Hematopoietic multipotent progenitor cell treated with erythropoietin and hydrocortisone succinate and interleukin-3 and kit ligand, for 4 days (in vitro differentiated cells): ENCODE results near the gene ROBO3.
A peak's percentile ranks its signal among the peaks of the same experiment; 100 is the strongest.

Experiments used
- DNase-seq: peaks from one replicate; pipeline ENCODE4 v3.0.0-alpha.2; 2015

The ROBO3 gene

DNA sequence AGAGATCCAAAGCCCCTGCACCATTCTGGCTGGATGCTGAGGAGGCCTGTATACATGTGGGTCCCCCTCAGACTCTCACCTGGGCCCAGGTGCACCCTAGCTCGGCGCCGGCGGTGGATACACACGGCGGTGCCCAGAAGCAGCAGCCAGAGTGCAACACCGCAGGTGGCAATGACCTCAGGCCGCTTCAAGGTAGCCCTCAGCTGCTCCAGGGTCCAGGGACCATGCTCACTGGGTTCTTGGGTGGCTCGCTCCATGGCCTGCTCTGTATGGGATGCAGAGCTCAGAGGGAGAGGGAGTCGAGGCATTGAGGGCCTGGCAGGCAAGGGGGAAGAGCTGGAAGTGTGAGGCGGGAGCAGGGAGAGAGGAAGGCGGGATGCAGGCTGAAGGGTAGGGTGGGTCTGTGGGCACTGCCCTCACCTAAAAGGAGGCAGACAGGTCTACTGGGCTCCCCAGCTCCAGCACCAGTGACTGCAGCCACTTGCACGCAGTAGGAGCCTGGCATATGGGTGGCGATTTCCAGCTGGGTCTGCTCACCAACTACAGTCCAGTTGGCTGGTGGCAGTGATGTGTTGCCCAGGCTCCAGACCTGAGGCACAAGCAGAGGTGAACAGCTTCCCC, 28.7 kb downstream of the ROBO3 start:
- DNase-seq = no peak

DNA sequence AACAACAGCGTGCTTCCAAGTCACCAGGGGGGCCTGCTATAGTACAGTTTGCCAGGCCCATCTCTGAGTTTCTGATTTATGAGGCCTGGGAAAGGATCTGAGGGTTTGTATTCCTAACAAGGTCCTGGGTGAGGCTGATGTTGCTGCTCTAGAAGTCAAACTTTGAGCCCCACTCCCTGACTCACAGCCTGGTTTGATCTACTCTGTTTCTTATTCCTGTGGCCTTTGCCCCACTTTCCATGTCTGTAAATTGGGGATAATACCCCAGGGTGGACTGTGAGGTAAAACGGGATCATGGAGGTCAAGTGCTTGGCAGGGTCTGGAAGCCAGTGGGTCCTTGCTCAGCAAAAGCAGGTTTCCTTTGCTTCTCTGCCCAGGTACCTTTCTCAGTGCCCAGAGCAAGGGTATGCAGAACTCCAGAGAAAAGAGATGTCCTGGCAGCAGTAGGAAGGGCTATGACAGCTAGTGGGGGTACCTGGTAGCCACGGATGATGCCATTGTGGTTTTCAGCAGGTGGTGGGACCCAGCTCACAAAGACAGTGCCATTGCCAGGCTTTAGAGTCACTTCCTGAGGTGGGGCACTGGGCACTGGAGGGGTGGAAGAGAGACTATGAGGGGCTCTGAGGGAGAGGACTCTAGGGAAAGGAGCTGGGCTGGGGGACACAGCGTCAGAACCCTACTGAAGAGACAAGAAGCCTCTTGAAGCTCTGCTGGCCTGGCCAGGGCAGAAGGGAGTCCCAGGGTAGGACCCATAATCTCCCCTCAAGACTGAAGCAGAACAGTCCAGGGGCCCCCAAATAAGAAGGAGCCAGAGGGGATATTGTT, 29.6 kb downstream of the ROBO3 start:
- DNase-seq = no peak

DNA sequence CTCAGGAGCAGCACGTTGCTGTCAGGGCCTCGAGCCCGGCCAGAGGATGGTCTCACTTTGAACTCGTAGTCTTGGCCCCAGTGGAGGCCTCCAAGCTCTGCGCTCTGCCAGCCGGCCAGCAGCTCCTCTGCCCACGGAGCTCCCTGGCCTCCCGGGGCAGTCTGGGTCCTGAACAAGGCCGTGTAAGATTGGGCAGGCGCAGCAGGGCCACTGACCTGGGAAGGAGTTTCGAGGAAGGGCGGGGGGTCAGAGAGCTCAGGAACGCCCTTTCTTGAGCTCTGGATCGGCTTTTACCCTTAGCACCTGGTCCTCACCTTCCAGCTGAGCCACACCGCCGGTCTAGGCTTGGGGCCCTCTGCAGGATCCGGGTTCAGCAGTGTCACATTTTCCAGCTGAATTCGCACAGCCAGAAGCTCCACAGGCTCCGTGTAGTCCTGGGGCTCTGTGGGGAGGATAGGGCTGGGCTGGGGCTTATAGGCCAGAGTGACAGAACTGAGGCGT, 30.3 kb downstream of the ROBO3 start:
- DNase-seq = no peak

DNA sequence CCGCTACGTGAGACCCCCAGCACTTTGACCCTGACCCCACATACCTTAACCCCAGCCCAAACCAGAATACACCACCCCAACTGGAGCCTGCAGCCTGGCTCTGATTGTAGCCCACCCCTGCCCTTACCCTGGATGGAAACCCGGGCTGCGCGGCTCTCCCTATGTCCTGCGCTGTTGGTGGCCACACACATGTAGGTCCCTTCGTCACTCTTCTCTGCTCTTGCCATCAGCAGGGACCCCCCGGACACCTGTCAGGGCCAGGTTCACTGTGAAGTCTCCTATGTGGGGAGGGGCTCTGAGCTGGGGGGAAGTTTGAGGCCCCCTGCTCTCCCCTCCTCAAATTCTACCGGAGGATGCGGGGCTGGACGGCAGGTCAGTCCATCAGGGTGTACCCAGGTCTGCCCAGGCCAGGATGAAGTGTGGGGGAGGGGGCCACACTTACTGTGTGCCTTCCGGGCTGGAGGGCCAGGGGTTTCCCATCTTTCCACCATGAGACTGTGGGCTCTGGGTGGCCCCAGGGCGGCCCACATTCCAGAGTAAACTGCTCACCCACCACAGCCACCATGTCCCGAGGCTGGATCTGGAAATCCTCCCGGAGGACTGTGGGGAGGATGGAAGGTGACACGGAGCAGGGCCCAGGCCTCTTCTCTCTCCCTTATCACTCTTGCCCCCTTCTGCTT, 31.0 kb downstream of the ROBO3 start:
- DNase-seq = no peak

DNA sequence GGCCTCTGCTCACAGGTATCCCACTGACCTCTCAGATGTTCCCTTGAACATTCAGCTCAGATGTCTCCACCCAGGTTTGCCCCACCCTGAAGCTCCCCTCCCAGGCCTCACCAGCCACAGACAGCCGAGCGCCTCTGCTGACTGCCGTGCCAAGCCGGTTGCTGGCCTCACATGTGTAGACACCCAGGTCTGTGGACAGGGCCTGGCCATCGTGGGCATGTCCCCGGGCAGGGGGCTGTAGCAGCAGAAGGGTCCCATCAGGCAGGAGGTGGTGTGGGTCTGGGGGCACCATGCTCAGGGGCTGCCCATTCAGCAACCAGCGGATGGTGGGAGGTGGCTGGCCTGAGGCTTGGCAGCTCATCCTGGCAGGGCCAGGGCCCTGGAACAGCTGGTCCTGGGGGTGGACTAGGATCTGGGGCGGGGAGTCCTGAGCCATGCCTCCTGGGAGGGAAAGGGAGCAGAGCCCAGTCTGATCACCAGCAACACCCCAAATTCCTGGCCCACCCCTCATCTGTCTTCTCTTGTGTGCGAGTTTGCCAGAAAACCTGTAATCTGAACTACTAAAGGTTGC, 31.7 kb downstream of the ROBO3 start:
- DNase-seq = no peak

DNA sequence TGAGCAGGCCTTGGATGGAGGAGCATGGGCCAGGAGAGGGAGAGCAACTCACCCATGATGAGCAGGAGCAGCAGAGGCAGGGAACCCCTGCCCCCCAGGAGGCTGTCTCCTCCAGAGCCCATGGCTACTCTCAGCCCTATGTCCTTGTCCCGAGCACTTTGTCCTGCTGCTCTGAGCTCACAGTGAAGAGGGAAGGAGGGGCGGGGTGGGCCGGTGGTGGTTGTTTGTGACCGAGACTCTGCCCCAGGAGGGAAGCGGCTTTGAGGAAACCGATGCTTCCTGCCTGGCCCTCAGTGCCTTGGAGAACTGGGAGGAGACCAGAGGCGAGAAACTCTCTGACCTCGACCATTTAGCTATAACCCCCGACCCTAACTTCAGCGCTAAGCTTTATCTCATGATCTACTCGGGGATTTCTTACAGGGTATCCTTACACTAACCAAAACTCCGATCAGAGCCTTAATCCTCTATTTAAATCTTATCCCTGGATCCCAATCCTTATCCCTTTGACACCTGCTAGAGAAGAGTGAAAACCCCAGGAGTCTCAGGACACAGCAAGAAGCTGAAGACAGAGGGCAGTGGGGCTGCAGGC, 32.5 kb downstream of the ROBO3 start, which contains the start of gene ROBO4:
TSS of gene ROBO4 (minus strand) at position 192 of the 589 bp plus-strand sequence. CDS start at position 122, 70 bp downstream.
- DNase-seq = peak; percentile 48

DNA sequence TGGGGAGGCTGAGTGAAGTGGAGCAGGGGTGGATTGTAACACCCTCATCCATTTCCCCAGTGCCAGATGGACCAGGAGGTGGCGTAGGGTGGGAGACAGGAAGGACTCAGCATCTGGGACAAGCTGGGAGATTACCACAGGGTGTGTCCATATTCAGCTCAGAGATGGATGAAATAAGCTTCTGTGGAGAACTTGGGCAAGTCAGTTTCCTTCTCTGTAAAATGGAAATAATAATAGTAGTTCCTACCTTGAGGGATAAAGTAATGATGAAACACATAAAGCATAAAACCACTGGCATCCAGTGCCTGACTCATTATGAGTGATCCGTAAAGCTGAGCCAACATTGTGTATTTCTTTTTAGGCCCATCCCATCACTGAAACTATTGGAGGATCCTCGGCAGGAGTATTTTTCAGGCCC, 33.0 kb downstream of the ROBO3 start:
- no peak for DNase-seq

DNA sequence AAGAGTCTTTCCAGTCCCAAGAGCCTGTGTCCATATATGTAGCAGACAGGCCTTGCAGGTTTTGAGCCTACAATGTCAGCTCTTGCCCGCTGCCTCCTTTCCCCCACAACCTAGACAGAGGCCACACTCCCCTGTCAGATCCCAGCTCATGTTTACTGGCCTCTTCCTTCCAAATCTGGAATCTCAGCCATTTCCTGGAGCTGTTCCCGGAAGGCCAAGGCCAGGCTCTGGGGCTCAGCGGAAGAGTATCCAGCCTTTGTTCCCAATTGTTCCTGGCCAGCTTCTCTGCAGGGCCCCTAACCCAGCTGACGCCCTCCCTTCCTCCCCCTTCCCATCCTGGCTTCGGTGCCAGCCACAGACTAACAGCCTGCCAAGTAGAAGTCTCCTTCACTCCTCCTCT, 33.5 kb downstream of the ROBO3 start:
- no peak for DNase-seq

DNA sequence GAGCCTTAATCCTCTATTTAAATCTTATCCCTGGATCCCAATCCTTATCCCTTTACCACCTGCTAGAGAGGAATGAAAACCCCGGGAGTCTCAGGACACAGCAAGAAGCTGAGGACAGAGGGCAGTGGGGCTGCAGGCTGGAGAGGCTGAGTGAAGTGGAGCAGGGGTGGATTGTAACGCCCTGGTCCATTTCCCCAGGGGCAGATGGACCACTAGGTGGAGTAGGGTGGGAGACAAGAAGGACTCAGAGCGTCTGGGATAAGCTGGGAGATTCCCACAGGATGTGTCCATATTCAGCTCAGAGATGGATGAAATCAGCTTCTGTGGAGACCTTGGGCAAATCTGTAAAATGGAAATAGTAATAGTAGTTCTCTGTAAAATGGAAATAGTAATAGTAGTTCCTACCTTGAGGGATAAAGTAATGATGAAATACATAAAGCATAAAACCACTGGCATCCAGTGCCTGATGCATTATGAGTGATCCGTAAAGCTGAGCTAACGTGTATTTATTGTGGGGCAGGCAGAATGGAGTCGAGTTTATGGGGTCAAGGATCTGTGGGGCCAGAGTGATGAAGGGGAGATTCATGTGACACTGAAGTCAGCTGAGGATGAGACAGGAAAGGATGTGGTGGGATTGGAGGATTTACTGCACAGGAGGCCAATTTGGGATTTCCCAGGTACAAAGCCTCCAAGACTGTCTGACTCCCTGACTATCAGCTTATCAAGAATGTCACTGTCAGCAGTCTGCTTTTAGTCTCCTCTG, 34.3 kb downstream of the ROBO3 start:
- no peak for DNase-seq

DNA sequence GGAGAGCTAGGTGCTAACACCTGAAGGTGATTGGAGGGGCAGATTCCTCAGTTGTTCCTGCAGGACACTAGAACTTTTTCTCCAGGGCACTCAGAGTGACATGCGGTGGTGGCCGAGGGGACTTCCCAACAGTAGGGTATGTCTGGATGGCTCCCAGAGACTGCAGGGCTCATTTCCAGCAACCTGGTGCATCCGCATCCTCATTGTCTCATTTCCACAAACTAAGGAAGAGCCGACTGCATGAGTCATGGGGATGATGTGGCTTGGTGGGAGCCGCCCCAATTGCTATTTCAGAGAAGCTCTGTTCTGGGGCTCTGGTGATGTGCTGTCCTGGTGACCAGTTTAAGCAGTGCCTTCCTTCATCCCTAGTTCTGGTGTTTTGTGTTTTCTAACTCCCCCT, 35.2 kb downstream of the ROBO3 start:
- DNase-seq = no peak

DNA sequence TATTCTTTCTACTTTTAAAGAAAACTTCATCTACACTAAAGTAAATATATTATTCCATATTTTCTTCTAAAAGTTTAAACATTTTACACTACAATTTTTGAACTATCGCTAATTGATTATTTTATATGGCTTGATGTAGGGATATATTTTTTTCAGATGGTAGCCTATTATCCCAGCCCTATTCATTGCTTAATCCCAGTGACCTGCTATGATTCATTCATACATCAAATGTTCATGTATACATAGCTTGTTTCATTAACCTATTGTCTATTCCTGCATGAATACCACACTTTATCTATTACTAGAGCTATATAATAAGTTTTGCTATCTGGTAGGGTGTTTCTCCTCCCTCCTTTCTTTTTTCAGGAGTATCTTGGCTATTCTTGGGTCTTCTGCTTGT, 37.4 kb downstream of the ROBO3 start:
- DNase-seq = no peak

DNA sequence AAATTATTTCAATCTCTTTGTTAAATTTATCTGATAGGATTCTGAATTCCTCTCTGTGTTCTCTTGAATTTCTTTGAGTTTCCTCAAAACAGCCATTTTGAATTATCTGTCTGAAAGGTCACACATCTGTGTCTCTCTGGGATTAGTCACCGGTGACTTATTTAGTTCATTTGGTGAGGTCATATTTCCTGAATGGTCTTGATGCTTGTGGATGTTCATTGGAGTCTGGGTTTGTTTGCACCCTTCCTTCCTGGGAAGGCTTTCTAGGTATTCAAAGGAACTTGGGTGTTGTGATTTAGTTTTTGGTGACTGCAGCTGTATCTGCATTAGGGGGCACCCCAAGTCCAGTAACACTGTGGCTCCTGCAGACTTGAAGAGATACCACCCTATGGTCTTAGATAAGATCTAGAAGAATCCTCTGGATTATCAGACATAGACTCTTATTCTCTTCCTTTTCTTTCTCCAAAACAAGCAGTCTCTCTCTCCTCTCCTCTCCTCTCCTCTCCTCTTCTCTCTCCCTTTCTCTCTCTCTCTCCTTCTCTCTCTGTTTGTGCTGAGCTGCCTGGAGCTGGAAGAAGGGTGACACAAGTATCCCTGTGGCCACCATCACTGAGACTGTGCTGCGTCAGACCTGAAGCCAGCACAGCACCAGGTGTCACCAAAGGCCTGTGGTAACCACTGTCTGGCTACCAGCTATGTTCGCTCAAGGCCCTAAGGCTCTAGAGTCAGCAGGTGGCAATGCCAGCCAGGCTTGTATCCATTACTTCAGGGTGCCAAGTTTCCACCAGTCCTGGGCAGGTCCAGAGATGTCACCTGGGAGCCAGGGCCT, 50.5 kb downstream of the ROBO3 start:
- DNase-seq = no peak

DNA sequence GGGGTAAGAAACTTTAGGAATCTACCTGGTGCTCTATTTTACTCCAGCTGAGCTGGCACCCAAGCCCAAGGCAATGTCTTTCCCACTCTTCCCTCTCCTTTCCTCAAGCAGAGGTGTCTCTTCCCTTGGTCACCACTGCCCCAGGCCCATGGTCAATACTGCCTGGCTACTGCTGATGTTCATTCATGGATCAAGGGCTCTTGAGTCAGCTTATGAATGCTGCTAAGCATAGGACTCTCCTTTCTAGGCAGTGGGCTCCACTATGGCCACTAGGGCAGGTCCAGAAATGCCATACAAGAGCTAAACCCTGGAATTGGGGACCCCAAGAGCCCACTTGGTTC, 51.1 kb downstream of the ROBO3 start:
- no peak for DNase-seq

DNA sequence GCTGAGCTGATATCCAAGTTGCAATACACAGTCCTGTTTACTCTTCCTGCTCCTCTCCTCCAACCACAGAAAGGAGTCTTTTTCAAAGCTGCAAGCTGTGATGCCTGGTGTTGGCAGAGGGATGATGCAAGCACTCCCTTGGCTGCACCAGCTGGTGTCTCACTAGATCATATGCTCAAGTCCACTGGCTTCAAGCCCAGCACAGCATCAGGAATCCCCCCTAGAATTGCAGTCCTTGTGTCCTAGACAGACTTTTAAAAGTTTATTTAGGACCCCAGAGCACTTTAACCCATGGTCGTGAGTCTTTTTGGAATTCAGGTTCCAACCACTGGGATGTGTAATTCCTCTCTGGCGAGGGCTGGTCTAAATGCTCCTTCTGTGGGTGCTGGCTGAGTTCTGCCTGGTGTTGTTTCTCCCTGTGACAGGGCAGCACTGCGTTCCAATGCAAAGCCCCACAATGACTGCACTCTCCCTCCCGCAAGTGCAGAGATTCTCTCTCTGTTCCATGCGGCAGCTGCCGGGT, 51.9 kb downstream of the ROBO3 start:
- peak; percentile 15 for DNase-seq

DNA sequence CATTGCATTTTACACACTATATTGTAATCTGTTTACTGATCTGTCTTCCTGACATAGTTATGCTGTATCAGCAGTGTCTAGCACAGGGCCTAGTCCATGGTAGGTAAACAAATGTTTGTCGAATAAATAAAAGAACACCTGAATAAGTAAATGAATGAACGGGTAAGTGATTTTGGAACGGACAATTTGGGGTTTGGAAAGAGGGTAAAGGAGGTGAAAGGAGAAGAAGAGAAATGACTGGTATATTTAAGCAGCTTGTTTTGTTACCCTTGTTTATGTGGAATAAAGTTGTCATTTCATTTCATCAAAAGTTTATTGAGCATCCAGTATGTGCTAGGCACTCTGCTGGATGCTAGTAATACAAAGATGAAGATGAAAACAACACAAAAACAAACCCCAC, 53.7 kb downstream of the ROBO3 start, which contains the start of gene HEPN1:
TSS of gene HEPN1 (plus strand) at position 301 of the 400 bp plus-strand sequence.
- DNase-seq = no peak

DNA sequence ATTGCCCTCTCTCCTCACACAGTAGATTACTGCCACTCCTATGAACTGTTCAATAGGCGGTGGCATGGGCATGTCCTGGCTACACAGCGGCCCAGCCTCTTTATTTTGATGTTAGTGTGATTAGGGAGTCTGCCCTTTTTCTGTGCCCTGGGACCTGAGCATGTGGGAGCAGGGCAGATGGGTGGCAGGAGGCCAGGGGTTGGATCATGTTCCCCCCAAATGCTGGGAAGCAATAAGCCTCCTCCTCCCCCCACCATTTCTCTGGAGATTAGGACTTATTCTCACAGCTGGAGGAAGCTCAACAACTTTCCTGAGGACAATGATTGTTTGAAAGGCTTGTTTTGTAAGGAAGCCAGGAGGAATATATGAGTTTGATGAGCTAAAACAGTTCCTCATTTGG, 54.7 kb downstream of the ROBO3 start:
- DNase-seq = no peak

DNA sequence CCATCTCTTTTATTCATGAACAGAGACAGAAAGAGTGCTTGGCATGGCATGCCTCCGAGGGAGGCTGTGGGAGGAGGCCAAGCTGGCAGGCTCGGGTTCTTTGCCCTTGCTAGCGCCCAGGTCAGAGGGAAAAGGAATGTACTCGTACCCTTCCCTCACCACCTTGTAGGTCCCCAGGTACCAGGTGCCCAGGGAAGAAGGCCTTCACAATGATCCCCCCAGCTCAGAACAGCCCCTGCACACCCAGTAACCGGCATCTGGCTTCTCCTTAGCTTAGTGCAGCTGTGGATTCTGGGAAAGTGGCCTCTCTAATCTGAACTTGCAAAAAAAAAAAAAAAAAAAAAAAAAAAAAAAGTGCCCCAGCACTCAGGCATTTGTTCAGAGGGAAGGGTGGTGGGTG, 55.1 kb downstream of the ROBO3 start:
- DNase-seq = no peak

DNA sequence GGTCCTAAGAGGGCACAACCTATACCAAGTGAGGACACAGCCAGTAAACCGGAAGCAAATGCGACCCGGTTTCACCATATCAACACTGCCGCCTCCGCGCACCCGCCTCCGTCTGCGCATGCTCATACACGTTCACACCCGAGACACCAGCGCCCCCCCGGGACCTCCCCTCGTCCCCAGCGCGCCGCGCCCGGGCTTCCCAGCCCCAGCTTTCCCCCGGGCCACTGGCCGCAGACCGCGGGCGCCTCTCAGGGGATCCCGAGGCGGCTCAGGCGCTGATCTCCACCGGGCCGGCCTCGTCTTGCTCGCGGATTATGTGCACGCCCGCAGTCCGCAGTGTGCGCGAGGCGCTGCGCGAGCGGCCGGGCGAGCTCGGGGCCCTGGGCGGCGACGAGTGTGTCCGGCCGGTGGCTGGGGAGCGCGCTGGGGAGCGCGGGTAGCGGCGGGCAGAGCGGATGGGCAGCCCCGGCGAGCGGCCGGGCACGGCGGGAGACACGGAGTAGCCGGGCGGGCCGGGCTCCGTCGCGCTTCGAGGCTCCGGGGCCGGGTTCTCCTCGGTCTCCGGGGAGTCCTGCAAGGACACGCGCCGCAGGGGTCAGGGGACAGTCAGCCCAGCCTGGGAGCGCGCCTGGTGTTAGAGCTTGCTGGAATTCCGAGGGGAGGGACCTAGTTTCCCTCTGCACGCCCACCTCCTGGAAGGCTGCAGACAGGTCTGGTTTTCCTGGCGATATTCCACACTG, 55.8 kb downstream of the ROBO3 start:
- DNase-seq = peak; percentile 88

DNA sequence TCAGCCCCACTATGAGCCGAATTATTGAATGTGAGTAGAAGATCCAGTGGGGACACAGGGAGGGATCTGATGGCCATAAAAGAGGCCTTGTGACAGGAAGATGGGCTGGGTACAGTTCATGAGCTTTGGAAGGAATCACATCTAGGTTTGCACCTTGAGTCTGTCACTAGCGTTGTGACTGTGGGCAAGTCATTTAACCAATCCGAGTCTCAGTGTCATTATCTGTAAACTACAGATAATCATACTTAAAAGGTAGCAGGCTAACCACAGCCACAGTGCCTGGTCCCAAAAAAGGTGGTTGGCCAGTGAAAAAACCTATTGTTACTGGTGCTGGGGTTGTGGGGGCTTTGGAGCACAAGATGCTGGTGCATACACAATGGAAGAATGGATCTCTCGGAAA, 57.6 kb downstream of the ROBO3 start:
- DNase-seq = peak; percentile 27

DNA sequence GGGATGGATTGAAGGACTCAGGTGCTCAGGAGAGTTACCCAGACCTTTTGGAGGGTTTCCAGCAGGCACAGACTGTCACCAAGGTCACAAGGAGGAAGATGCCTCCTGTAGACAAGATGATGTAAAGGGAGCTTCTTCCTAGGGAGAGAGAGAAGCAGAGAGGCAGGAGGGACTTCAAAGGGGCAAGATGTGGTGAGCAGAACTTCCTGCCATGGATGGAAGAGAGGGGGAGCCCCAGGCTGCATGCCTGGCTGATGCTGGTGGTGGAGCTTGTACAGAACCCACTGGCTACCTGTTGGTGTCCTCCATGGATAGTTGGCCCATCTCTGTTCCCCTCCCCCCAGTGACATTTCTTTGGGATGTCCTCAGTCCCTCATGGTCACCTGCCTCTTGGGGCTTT, 58.1 kb downstream of the ROBO3 start:
- DNase-seq = no peak
